ENCODE measurements around the gene CEACAM20.

DNA sequence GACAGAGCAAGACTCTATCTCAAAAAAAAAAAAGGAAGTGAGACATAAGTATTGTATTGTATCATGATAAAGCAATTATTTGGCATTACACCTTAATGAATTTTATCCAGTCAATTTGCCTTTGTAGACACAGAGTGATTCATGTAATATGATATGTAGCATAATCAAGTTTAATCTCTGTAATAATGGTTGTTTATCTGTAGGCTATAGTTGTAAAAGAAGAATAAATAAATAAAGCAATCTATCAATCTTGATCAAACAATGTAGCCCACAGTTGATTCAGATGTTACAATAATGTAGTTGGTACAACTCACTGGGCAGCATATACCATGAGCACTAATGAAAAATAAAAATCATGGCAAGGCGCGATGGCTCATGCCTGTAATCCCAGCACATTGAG is 28.5 kb upstream of the CEACAM20 start:
- no peak for TF ChIP-seq POLR2A (IDR thresholded peaks at IDR 0.05; ENCODE audit: low read length)
- no peak for TF ChIP-seq GATA1 (IDR thresholded peaks at IDR 0.05; ENCODE audit: low read depth, low read length)

Measured in erythroblast (primary cell).